Ovary (tissue), 9 donors: ENCODE results near the gene HK1. TPM values are rescaled to one million over a fixed set of nuclear protein-coding genes. Genes with fewer than 3 reads are reported as not detected.

ENCODE experiments used
- DNase-seq, 5 donors: peaks; one replicate each; pipeline ENCODE4 v3.0.0-alpha.2; 2019 to 2020
- H3K27ac ChIP-seq, 2 donors: fragments of 200-600 bp; one replicate each; pipeline versions ENCODE4 v1.5.1 to v1.8.0; 2019 to 2022
- H3K27me3 ChIP-seq: fragments of 200-600 bp; one replicate; pipeline ENCODE4 v1.8.0; 2022
- H3K36me3 ChIP-seq: fragments of 200-600 bp; sonication (generic); one replicate; pipeline ENCODE4 v1.5.1; 2019
- H3K4me1 ChIP-seq: one replicate; pipeline ENCODE4 v1.8.1; 2013; ENCODE audit warnings: mild to moderate bottlenecking, moderate library complexity; ENCODE audit not compliant: insufficient read depth
- H3K4me3 ChIP-seq: fragments of 200-600 bp; sonication (generic); one replicate; pipeline ENCODE4 v1.5.1; 2017
- H3K9me3 ChIP-seq, 2 donors: fragments of 200-600 bp in 1 of 2; sonication (generic) in 1 of 2; one replicate each; pipeline versions ENCODE4 v1.5.1 to v1.8.1; 2013 to 2019; ENCODE audit warnings: mild to moderate bottlenecking in 1 of 2, moderate library complexity in 1 of 2
- CTCF ChIP-seq, 3 donors: fragments of 450-650 bp in 2 of 3; fragments of 200-600 bp in 1 of 3; IDR thresholded peaks; one replicate each; pipeline versions ENCODE4 v1.5.1 to v1.8.0; 2016 to 2022; ENCODE audit warnings: antibody characterized with exemption in 3 of 3, mild to moderate bottlenecking in 1 of 3
- EP300 ChIP-seq: sonication (generic); formaldehyde crosslinking; IDR thresholded peaks from one replicate; pipeline ENCODE4 v1.6.1; 2017; ENCODE audit warnings: antibody characterized with exemption
- POLR2A ChIP-seq: fragments of 450-650 bp; IDR thresholded peaks from one replicate; pipeline ENCODE4 v1.6.1; 2017; ENCODE audit warnings: antibody characterized with exemption, mild to moderate bottlenecking, moderate library complexity
- WGBS, 3 donors: extraction: QIAGEN DNeasy Blood & Tissue Kit in 1 of 3; methylation state at CpG; one replicate each; pipeline versions ENCODE4 v1.1.5 to v1.1.7; 2013 to 2017; 5-methylcytosine and 5-hydroxymethylcytosine counted together
- intact Hi-C, 4 donors: fragments of 100-400 bp; cut with DNase I; formaldehyde crosslinking; loops; one replicate each; pipeline versions ENCODE4 v1.11.0 to v1.15.1; 2022 to 2023
- polyA plus RNA-seq, 2 donors: library from polyadenylated mRNA; stranded (reverse); fragments of 200-250 nt in 1 of 2; fragments of 350-450 nt in 1 of 2; fragmentation: Illumina TruSeq in 1 of 2; extraction: RNeasy Lipid Tissue Mini Kit (QIAGEN cat#74804) in 1 of 2; gene quantifications; one replicate each; pipeline ENCODE4 v1.2.3, GENCODE V29; 2013 to 2014
- total RNA-seq, 7 donors: library from RNA; depleted of rRNA in 2 of 7; stranded (reverse); fragments of >200 nt in 2 of 7; fragmentation: NEBNext Ultra II Directional in 3 of 7; extraction: Animal tissue kit (Norgen Biotek cat#: 25700) in 3 of 7; gene quantifications; one replicate each; pipeline versions ENCODE4 v1.1.0 to v1.2.4, GENCODE V29; 2016 to 2023
- donor health status: DM: no; HTN: no; CAD: no; lungs with moderate emphysema.
- donor health status: DM: no; HTN: no; CAD: no.
- donor health status: Bipolar disorder and iron deficiency.
- donor health status: DM: yes; HTN: yes; CAD: no.
- donor health status: DM: no; HTN: no; CAD: no.
- donor health status: DM: yes; HTN: yes; CAD: no.

Gene HK1
- total and polyA plus RNA-seq, 9 donors, result 12.8 to 63.1 (median 35.8) TPM

- no peak overlapping the region for H3K4me3 ChIP-seq
- no peak for DNase-seq
- no peak overlapping the region for H3K27ac ChIP-seq
- no peaks in the 10 kb centered on the region for H3K27me3 ChIP-seq
- intact Hi-C loops, result loop anchor here in 1 of 4 donors (10.0 kb wide), 1 partner anchor 74 kb away; no protein-coding TSS in a partner anchor
- TF ChIP-seq POLR2A (no peak), EP300 (no peak), CTCF (IDR thresholded peaks at IDR 0.05) (no peak)
- no peaks in the 10 kb centered on the region for H3K4me1 ChIP-seq
- H3K36me3 ChIP-seq, result no peaks in the 10 kb centered on the region
- no peaks in the 10 kb centered on the region for H3K9me3 ChIP-seq
- 95 to 96% (median 96%) methylated on average over 2 of the region's 2 CpGs for WGBS, 3 donors
Observed at GRCh38 chr10:69388488-69388887, 110.2 kb downstream of the HK1 start.

GRCh38 chr10:69389827-69390490, 111.7 kb downstream of the HK1 start:
- intact Hi-C loops, result loop anchor here in 2 of 4 donors (2.0 to 10.0 kb wide), 3 partner anchors 75 to 153 kb away; no protein-coding TSS in a partner anchor
- H3K27me3 ChIP-seq, result no peaks in the 10 kb centered on the region
- H3K4me3 ChIP-seq, result no peak overlapping the region
- TF ChIP-seq EP300, result no peak
- TF ChIP-seq POLR2A, result no peak
- no peak for TF ChIP-seq CTCF (IDR thresholded peaks at IDR 0.05)
- no peaks in the 10 kb centered on the region for H3K36me3 ChIP-seq
- WGBS, 3 donors, result 74 to 84% (median 80%) methylated on average over 8 of the region's 8 CpGs
- no peaks in the 10 kb centered on the region for H3K4me1 ChIP-seq
- H3K9me3 ChIP-seq, result no peaks in the 10 kb centered on the region
- H3K27ac ChIP-seq, result no peak overlapping the region
- no peak for DNase-seq

GRCh38 chr10:69391158-69391557, 112.9 kb downstream of the HK1 start:
- intact Hi-C loops, result loop anchor here in 2 of 4 donors (2.0 to 5.0 kb wide), 2 partner anchors 154 kb away; no protein-coding TSS in a partner anchor
- WGBS, 3 donors, result 74 to 79% (median 77%) methylated on average over 6 of the region's 6 CpGs

GRCh38 chr10:69392481-69393000, 114.2 kb downstream of the HK1 start:
- no peaks in the 10 kb centered on the region for H3K4me1 ChIP-seq
- H3K9me3 ChIP-seq, result no peaks in the 10 kb centered on the region
- no peak overlapping the region for H3K27ac ChIP-seq
- no peaks in the 10 kb centered on the region for H3K36me3 ChIP-seq
- peak; percentile 81 to 91 (median 84) for DNase-seq
- intact Hi-C loops, result loop anchor here in 3 of 4 donors (2.0 to 5.0 kb wide), 3 partner anchors 152 to 156 kb away; no protein-coding TSS in a partner anchor
- peak; percentile 90 to 97 (median 92) for TF ChIP-seq CTCF (IDR thresholded peaks at IDR 0.05)
- no peak for TF ChIP-seq POLR2A
- no peaks in the 10 kb centered on the region for H3K27me3 ChIP-seq
- no peak overlapping the region for H3K4me3 ChIP-seq
- 7 to 9% (median 9%) methylated on average over 7 of the region's 7 CpGs for WGBS, 3 donors

More at GRCh38 chr10:69391158-69391557, 112.9 kb downstream of the HK1 start:
- no peak for DNase-seq
- no peaks in the 10 kb centered on the region for H3K9me3 ChIP-seq
- H3K4me3 ChIP-seq, result no peak overlapping the region
- H3K36me3 ChIP-seq, result no peaks in the 10 kb centered on the region
- H3K27ac ChIP-seq, result no peak overlapping the region
- H3K4me1 ChIP-seq, result no peaks in the 10 kb centered on the region
- TF ChIP-seq POLR2A (no peak), EP300 (no peak), CTCF (IDR thresholded peaks at IDR 0.05) (no peak)
- no peaks in the 10 kb centered on the region for H3K27me3 ChIP-seq
